ENCODE results near the gene KIFBP.

DNA sequence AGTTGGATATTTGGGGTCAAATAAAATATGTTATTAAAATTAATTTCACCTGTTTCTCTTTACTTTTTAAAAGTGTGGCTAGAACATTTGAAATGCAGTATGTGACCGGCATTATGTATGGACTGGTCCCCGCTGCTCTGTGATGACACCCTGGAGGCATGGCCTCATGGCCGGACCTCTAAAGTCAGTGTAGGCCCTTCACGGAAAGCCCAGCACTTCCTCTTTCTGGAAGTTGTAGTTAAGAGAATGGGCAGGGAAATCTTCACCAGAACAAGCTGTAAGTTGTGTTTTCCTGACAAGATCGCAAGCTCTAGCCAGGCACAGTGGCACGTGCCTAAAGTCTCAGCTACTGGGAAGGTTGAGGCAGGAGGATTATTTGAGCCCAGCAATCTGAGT lies 61.0 kb downstream of the KIFBP start:
- TF ChIP-seq, protein P1, sequence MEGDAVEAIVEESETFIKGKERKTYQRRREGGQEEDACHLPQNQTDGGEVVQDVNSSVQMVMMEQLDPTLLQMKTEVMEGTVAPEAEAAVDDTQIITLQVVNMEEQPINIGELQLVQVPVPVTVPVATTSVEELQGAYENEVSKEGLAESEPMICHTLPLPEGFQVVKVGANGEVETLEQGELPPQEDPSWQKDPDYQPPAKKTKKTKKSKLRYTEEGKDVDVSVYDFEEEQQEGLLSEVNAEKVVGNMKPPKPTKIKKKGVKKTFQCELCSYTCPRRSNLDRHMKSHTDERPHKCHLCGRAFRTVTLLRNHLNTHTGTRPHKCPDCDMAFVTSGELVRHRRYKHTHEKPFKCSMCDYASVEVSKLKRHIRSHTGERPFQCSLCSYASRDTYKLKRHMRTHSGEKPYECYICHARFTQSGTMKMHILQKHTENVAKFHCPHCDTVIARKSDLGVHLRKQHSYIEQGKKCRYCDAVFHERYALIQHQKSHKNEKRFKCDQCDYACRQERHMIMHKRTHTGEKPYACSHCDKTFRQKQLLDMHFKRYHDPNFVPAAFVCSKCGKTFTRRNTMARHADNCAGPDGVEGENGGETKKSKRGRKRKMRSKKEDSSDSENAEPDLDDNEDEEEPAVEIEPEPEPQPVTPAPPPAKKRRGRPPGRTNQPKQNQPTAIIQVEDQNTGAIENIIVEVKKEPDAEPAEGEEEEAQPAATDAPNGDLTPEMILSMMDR (IDR thresholded peaks at IDR 0.05) = no peak
- TF ChIP-seq POLR2AphosphoS5 (IDR thresholded peaks at IDR 0.05) = no peak

All from breast epithelium (tissue), 3 donors.